ENCODE data around the gene DUOXA1. TPM values are rescaled to one million over a fixed set of nuclear protein-coding genes. Genes with fewer than 3 reads are reported as not detected.

Gene DUOXA1
- total RNA-seq, 2 donors from 2014 or later, result 0.88 to 1.3 TPM

DNA sequence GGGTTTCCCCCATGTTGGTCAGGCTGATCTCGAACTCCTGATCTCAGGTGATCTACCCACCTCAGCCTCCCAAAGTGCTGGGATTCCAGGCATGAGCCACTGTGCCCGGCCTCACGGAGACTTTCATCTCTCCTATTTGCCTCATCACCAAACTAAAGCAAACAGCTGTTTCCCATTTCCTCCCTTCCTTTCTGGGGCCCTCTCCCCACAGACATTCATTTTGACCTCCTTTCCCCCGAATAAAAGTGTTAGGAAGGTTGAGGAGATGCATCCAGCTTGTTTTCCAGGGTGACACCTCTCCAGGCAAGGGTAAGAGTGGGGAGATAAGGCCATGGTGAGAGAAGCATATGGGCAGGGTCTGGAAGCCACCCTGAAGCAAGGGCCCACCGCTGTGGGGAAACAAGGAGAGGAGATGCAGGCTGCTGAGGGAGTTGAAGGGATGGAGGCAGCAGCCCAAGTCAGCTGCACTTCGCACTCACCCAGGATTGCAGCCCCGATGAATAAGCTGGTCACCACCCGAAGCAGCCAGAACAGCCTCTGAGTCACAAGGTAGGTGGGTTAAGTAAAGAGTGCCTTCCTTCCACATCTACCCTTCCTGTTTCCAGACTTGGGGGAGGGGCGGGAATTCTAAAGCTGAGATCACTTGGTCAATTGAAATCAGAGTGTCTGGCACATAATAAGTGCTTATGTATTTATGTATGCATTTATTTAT lies 7.8 kb downstream of the DUOXA1 start:
- Histone ChIP-seq H3K4me1 (peaks cover 3% of the 10 kb centered on the region), H3K9ac (ENCODE audit: low read depth in 2 of 2, low read length in 2 of 2) (no peak overlapping the region), H3K9me3 (no peaks in the 10 kb centered on the region), H3K4me3 (no peak overlapping the region), H3K27me3 (peaks cover 8% of the 10 kb centered on the region), H3K36me3 (no peaks in the 10 kb centered on the region), H3K27ac (no peak overlapping the region)
- TF ChIP-seq, protein P1, sequence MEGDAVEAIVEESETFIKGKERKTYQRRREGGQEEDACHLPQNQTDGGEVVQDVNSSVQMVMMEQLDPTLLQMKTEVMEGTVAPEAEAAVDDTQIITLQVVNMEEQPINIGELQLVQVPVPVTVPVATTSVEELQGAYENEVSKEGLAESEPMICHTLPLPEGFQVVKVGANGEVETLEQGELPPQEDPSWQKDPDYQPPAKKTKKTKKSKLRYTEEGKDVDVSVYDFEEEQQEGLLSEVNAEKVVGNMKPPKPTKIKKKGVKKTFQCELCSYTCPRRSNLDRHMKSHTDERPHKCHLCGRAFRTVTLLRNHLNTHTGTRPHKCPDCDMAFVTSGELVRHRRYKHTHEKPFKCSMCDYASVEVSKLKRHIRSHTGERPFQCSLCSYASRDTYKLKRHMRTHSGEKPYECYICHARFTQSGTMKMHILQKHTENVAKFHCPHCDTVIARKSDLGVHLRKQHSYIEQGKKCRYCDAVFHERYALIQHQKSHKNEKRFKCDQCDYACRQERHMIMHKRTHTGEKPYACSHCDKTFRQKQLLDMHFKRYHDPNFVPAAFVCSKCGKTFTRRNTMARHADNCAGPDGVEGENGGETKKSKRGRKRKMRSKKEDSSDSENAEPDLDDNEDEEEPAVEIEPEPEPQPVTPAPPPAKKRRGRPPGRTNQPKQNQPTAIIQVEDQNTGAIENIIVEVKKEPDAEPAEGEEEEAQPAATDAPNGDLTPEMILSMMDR (IDR thresholded peaks at IDR 0.05), result no peak
- intact Hi-C loops (cut with DNase I), result no loop called here
- no peak for DNase-seq

GRCh38 chr15:45121020-45121419 lies 8.7 kb downstream of the DUOXA1 start:
- Histone ChIP-seq H3K4me3 (no peak overlapping the region), H3K27ac (no peak overlapping the region), H3K9me3 (no peaks in the 10 kb centered on the region), H3K9ac (ENCODE audit: low read depth in 2 of 2, low read length in 2 of 2) (no peak overlapping the region), H3K36me3 (no peaks in the 10 kb centered on the region), H3K4me1 (peaks cover 3% of the 10 kb centered on the region), H3K27me3 (peaks cover 16% of the 10 kb centered on the region)
- intact Hi-C loops (cut with DNase I), result no loop called here
- no peak for DNase-seq
- TF ChIP-seq, protein P1 (IDR thresholded peaks at IDR 0.05), result no peak

GRCh38 chr15:45120081-45120972 lies 9.4 kb downstream of the DUOXA1 start:
- Histone ChIP-seq H3K9ac (ENCODE audit: low read depth in 2 of 2, low read length in 2 of 2) (no peak overlapping the region), H3K4me3 (no peak overlapping the region), H3K4me1 (peaks cover 3% of the 10 kb centered on the region), H3K36me3 (no peaks in the 10 kb centered on the region), H3K9me3 (no peaks in the 10 kb centered on the region), H3K27ac (no peak overlapping the region), H3K27me3 (peaks cover 21% of the 10 kb centered on the region)
- intact Hi-C loops (cut with DNase I), result no loop called here
- TF ChIP-seq, protein P1 (IDR thresholded peaks at IDR 0.05), result no peak
- no peak for DNase-seq

GRCh38 chr15:45118996-45119395 lies 10.7 kb downstream of the DUOXA1 start:
- peaks cover 3% of the 10 kb centered on the region for H3K4me1 ChIP-seq
- intact Hi-C loops (cut with DNase I), result loop anchor here (5.0 kb wide), 2 partner anchors 67 to 152 kb away; no protein-coding TSS in a partner anchor
- no peaks in the 10 kb centered on the region for H3K36me3 ChIP-seq
- H3K9ac ChIP-seq (ENCODE audit: low read depth in 2 of 2, low read length in 2 of 2), result no peak overlapping the region
- no peak overlapping the region for H3K27ac ChIP-seq
- TF ChIP-seq, protein P1 (IDR thresholded peaks at IDR 0.05), result no peak
- no peak for DNase-seq
- H3K9me3 ChIP-seq, result no peaks in the 10 kb centered on the region
- H3K27me3 ChIP-seq, result peaks cover 32% of the 10 kb centered on the region
- H3K4me3 ChIP-seq, result no peak overlapping the region

GRCh38 chr15:45118131-45118588 lies 11.5 kb downstream of the DUOXA1 start:
- H3K27ac ChIP-seq, result no peak overlapping the region
- TF ChIP-seq, protein P1 (IDR thresholded peaks at IDR 0.05), result peak; percentile 97
- H3K4me1 ChIP-seq, result peaks cover 3% of the 10 kb centered on the region
- peak; percentile 92 for DNase-seq
- H3K27me3 ChIP-seq, result peaks cover 40% of the 10 kb centered on the region
- H3K36me3 ChIP-seq, result no peaks in the 10 kb centered on the region
- H3K4me3 ChIP-seq, result no peak overlapping the region
- no peaks in the 10 kb centered on the region for H3K9me3 ChIP-seq
- intact Hi-C loops (cut with DNase I), result loop anchor here (5.0 kb wide), 2 partner anchors 66 to 151 kb away; no protein-coding TSS in a partner anchor
- no peak overlapping the region for H3K9ac ChIP-seq (ENCODE audit: low read depth in 2 of 2, low read length in 2 of 2)

Data from colonic mucosa (tissue), 4 donors.